IMR-90 (cell line): ENCODE results near the gene EHBP1. TPM values are rescaled to one million over a fixed set of nuclear protein-coding genes. Genes with fewer than 3 reads are reported as not detected.
A peak's percentile ranks its signal among the peaks of the same experiment; 100 is the strongest.

Source experiments
- ATAC-seq: fragments of 200-7000 bp; cut with Tn5 transposase; 2 replicates; pipeline ENCODE4 v1.9.1; 2020; ENCODE audit warnings: low read depth, mild to moderate bottlenecking, moderate library complexity
- BruUV-seq: library from RNA; stranded (reverse); fragments of 400-500 nt; replicated peaks from 2 replicates; lab custom pipeline; 2021; lab: Mats Ljungman, UMichigan
- CTCF ChIA-PET: fragments of 300-600 bp; formaldehyde crosslinking; extraction: SDS; loops from one replicate; lab custom pipeline; 2021; ENCODE audit warnings: antibody characterized with exemption; lab: Yijun Ruan, JAX
- POLR2A ChIA-PET: fragments of 300-600 bp; sonication (Branson Sonifier 250); formaldehyde crosslinking; loops from one replicate; lab custom pipeline; 2022; ENCODE audit warnings: antibody characterized with exemption; ENCODE audit not compliant: unreplicated experiment; lab: Charles Lee
- DNase-seq: peaks from one replicate; pipeline ENCODE4 v3.0.0; 2013
- H2AFZ ChIP-seq: replicated peaks from 2 replicates; pipeline ENCODE3; 2013; ENCODE audit warnings: low read length, mild to moderate bottlenecking; ENCODE audit not compliant: poor library complexity
- H2AK5ac ChIP-seq: 2 replicates; pipeline ENCODE4 v1.6.1; 2013; ENCODE audit warnings: low read depth, low read length, inconsistent platforms
- H2AK9ac ChIP-seq: replicated peaks from 2 replicates; pipeline ENCODE3; 2013; ENCODE audit warnings: mild to moderate bottlenecking, low read depth, low read length, moderate library complexity; ENCODE audit not compliant: poor library complexity
- H2BK120ac ChIP-seq: 2 replicates; pipeline ENCODE4 v1.6.1; 2013; ENCODE audit warnings: low read depth, low read length, inconsistent platforms
- H2BK15ac ChIP-seq: 3 replicates; pipeline ENCODE4 v1.6.1; 2013; ENCODE audit warnings: low read depth, low read length, inconsistent platforms
- H2BK20ac ChIP-seq: 2 replicates; pipeline ENCODE4 v1.6.1; 2013; ENCODE audit warnings: low read depth, mild to moderate bottlenecking, inconsistent platforms, low read length, moderate library complexity
- H2BK5ac ChIP-seq: 2 replicates; pipeline ENCODE4 v1.6.1; 2013; ENCODE audit warnings: mild to moderate bottlenecking, low read depth, low read length, inconsistent platforms; ENCODE audit not compliant: poor library complexity, severe bottlenecking
- H3K14ac ChIP-seq: replicated peaks from 2 replicates; pipeline ENCODE4 v1.6.1; 2013; ENCODE audit warnings: low read depth, low read length, inconsistent platforms
- H3K18ac ChIP-seq: 2 replicates; pipeline ENCODE4 v1.6.1; 2013; ENCODE audit warnings: low read depth, low read length, control low read depth
- H3K23ac ChIP-seq: 2 replicates; pipeline ENCODE4 v1.6.1; 2013; ENCODE audit warnings: low read depth, low read length, inconsistent platforms
- H3K27ac ChIP-seq: 2 replicates; pipeline ENCODE4 v1.5.1; 2013; ENCODE audit warnings: mild to moderate bottlenecking, control low read depth, low read length; ENCODE audit not compliant: insufficient read depth
- H3K27me3 ChIP-seq: 2 replicates; pipeline ENCODE4 v1.6.1; 2013; ENCODE audit warnings: low read length; ENCODE audit not compliant: control insufficient read depth, insufficient read depth
- H3K36me3 ChIP-seq: 2 replicates; pipeline ENCODE4 v1.6.1; 2013; ENCODE audit warnings: low read length, mixed read lengths; ENCODE audit not compliant: control insufficient read depth, insufficient read depth
- H3K4ac ChIP-seq: 2 replicates; pipeline ENCODE4 v1.6.1; 2013; ENCODE audit warnings: low read depth, low read length, inconsistent platforms
- H3K4me1 ChIP-seq: 2 replicates; pipeline ENCODE4 v1.6.1; 2013; ENCODE audit warnings: low read length, mixed read lengths; ENCODE audit not compliant: control insufficient read depth, insufficient read depth
- H3K4me2 ChIP-seq: 2 replicates; pipeline ENCODE4 v1.6.1; 2013; ENCODE audit warnings: low read depth, mild to moderate bottlenecking, control low read depth, low read length, moderate library complexity
- H3K4me3 ChIP-seq: 2 replicates; pipeline ENCODE4 v1.5.1; 2013; ENCODE audit warnings: low read depth, mild to moderate bottlenecking, control low read depth, low read length, moderate library complexity; ENCODE audit not compliant: insufficient read depth
- H3K56ac ChIP-seq: 2 replicates; pipeline ENCODE4 v1.6.1; 2013; ENCODE audit warnings: low read length, inconsistent platforms; ENCODE audit not compliant: insufficient read depth; ENCODE audit errors: extremely low read depth
- H3K79me1 ChIP-seq, 2 experiments: 2 replicates each; pipeline ENCODE4 v1.6.1; 2013; ENCODE audit warnings: low read length in 2 of 2, inconsistent platforms in 1 of 2, low read depth in 1 of 2
- H3K9ac ChIP-seq: 2 replicates; pipeline ENCODE4 v1.6.1; 2013; ENCODE audit warnings: low read depth, low read length, control low read depth
- H3K9me1 ChIP-seq: 2 replicates; pipeline ENCODE4 v1.6.1; 2013; ENCODE audit warnings: low read length, inconsistent platforms; ENCODE audit not compliant: insufficient read depth
- H3K9me3 ChIP-seq: 2 replicates; pipeline ENCODE4 v1.6.1; 2013; ENCODE audit warnings: low read length; ENCODE audit not compliant: control insufficient read depth, insufficient read depth
- H4K20me1 ChIP-seq: 2 replicates; pipeline ENCODE4 v1.6.1; 2013; ENCODE audit warnings: low read length, inconsistent platforms; ENCODE audit not compliant: insufficient read depth
- H4K5ac ChIP-seq: 2 replicates; pipeline ENCODE4 v1.6.1; 2013; ENCODE audit warnings: mild to moderate bottlenecking, low read depth, low read length, control low read depth
- H4K8ac ChIP-seq, 2 experiments: 2 replicates each; pipeline ENCODE4 v1.6.1; 2013; ENCODE audit warnings: low read depth in 2 of 2, low read length in 2 of 2, control low read depth in 1 of 2, inconsistent platforms in 1 of 2
- H4K91ac ChIP-seq: 2 replicates; pipeline ENCODE4 v1.6.1; 2013; ENCODE audit warnings: low read depth, low read length, inconsistent platforms; ENCODE audit not compliant: insufficient read depth
- BHLHE40 ChIP-seq: fragments of 150-350 bp; IDR thresholded peaks from 2 replicates; pipeline ENCODE4 v1.6.1; 2016; ENCODE audit warnings: mild to moderate bottlenecking, low read depth, low read length
- CEBPB ChIP-seq: IDR thresholded peaks from 2 replicates; pipeline ENCODE4 v1.6.1; 2012; ENCODE audit warnings: low read depth, low read length, improper control_type of control experiment
- CHD1 ChIP-seq: IDR thresholded peaks from 2 replicates; pipeline ENCODE4 v1.6.1; 2012; ENCODE audit warnings: low read depth, low read length, improper control_type of control experiment
- CTCF ChIP-seq: conservative IDR thresholded peaks from 2 replicates; pipeline ENCODE4 v1.5.1; 2012; ENCODE audit warnings: mild to moderate bottlenecking, low read depth, low read length, improper control_type of control experiment
- ELK1 ChIP-seq: fragments of 150-350 bp; IDR thresholded peaks from 2 replicates; pipeline ENCODE4 v1.6.1; 2016; ENCODE audit warnings: low read depth, mild to moderate bottlenecking, low read length, moderate library complexity, borderline replicate concordance
- FOS ChIP-seq: fragments of 150-350 bp; IDR thresholded peaks from 2 replicates; pipeline ENCODE4 v1.6.1; 2016; ENCODE audit warnings: low read depth, low read length
- MAFK ChIP-seq: IDR thresholded peaks from 2 replicates; pipeline ENCODE4 v1.6.1; 2012; ENCODE audit warnings: low read depth, low read length, improper control_type of control experiment
- MAZ ChIP-seq: IDR thresholded peaks from 2 replicates; pipeline ENCODE4 v1.6.1; 2012; ENCODE audit warnings: low read depth, mild to moderate bottlenecking, low read length, improper control_type of control experiment, moderate library complexity, borderline replicate concordance
- MXI1 ChIP-seq: IDR thresholded peaks from 2 replicates; pipeline ENCODE4 v1.6.1; 2012; ENCODE audit warnings: low read depth, mild to moderate bottlenecking, low read length, moderate library complexity, borderline replicate concordance
- NFE2L2 ChIP-seq: fragments of 150-350 bp; IDR thresholded peaks from 2 replicates; pipeline ENCODE4 v1.6.1; 2016; ENCODE audit warnings: low read depth, mild to moderate bottlenecking, low read length
- POLR2A ChIP-seq: IDR thresholded peaks from 2 replicates; pipeline ENCODE4 v1.6.1; 2012; ENCODE audit warnings: mild to moderate bottlenecking, low read depth, low read length
- RAD21 ChIP-seq: IDR thresholded peaks from 2 replicates; pipeline ENCODE4 v1.6.1; 2012; ENCODE audit warnings: low read length, improper control_type of control experiment
- RCOR1 ChIP-seq: IDR thresholded peaks from 2 replicates; pipeline ENCODE4 v1.6.1; 2012; ENCODE audit warnings: mild to moderate bottlenecking, low read length, improper control_type of control experiment; ENCODE audit not compliant: insufficient replicate concordance
- RFX5 ChIP-seq: IDR thresholded peaks from 2 replicates; pipeline ENCODE4 v1.8.0; 2012; ENCODE audit warnings: low read depth, mild to moderate bottlenecking, low read length, moderate library complexity
- SMC3 ChIP-seq: fragments of 150-350 bp; IDR thresholded peaks from 2 replicates; pipeline ENCODE4 v1.6.1; 2016; ENCODE audit warnings: low read depth, mild to moderate bottlenecking, antibody characterized with exemption, low read length, moderate library complexity
- USF2 ChIP-seq: fragments of 150-350 bp; IDR thresholded peaks from 2 replicates; pipeline ENCODE4 v1.6.1; 2017; ENCODE audit warnings: mild to moderate bottlenecking, antibody characterized with exemption, low read length, low read depth
- WGBS, 2 experiments: methylation state at CpG; one replicate each; pipeline versions ENCODE4 v1.1.5 to v1.1.7; 2013; ENCODE audit warnings: missing lambda C conversion rate in 2 of 2; ENCODE audit not compliant: insufficient read length in 1 of 2; ENCODE audit errors: extremely low coverage in 2 of 2; 5-methylcytosine and 5-hydroxymethylcytosine counted together
- dilution Hi-C: fragments of 300-500 bp; cut with HindIII; formaldehyde crosslinking; loops from one replicate; pipeline ENCODE4 v1.14.3; 2018; ENCODE audit warnings: low sequenced_read_pairs; ENCODE audit not compliant: unreplicated experiment
- in situ Hi-C: fragments of 300-500 bp; cut with MboI; formaldehyde crosslinking; loops from 3 replicates; pipeline ENCODE4 v1.14.3; 2019; ENCODE audit warnings: low sequenced_read_pairs, inconsistent platforms, mixed read lengths
- intact Hi-C: fragments of 100-400 bp; cut with micrococcal nuclease; formaldehyde crosslinking; loops from 2 replicates; pipeline ENCODE4 v1.10.0; 2022
- polyA plus RNA-seq, 3 experiments: library from polyadenylated mRNA; depleted of rRNA; stranded (reverse); fragments of >200 nt; gene quantifications; 2 replicates each; pipeline ENCODE4 v1.2.3, GENCODE V29; 2012; ENCODE audit warnings: low replicate concordance in 1 of 3
- total RNA-seq: library from RNA; depleted of rRNA; stranded (reverse); fragments of >200 nt; gene quantifications from 2 replicates; pipeline ENCODE4 v1.2.3, GENCODE V29; 2012

EHBP1 gene
- total and polyA plus RNA-seq, 2 of the 4 experiments (the other 2 are of a cell fraction), result 28.3 to 44.4 TPM

GRCh38 chr2:62708751-62709150 is 3.2 kb downstream of the EHBP1 start:
- Histone ChIP-seq H3K18ac (no peak overlapping the region), H3K14ac (no peak overlapping the region), H3K23ac (peak overlapping the region; percentile 8; the same call in 1 of the 2 replicates), H3K4me2 (peak overlapping the region; percentile 34; the same call in 1 of the 2 replicates), H4K5ac (no peak overlapping the region), H3K9me1 (peaks cover 6% of the 10 kb centered on the region; the same call in 1 of the 2 replicates), H3K36me3 (peaks cover 2% of the 10 kb centered on the region; the same call in 1 of the 2 replicates), H2AFZ (no peak overlapping the region), H3K4ac (no peak overlapping the region), H2BK5ac (no peak overlapping the region), H4K91ac (no peak overlapping the region), H3K79me1 (peaks cover 41 to 56% of the 10 kb centered on the region in 2 experiments), H2BK15ac (no peak overlapping the region), H4K8ac (no peak overlapping the region), H3K4me3 (no peak overlapping the region), H2AK5ac (no peak overlapping the region), H3K4me1 (peaks cover 4% of the 10 kb centered on the region; the same call in 1 of the 2 replicates), H2BK120ac (no peak overlapping the region), H2BK20ac (no peak overlapping the region), H2AK9ac (no peak overlapping the region), H3K9me3 (no peaks in the 10 kb centered on the region; the same call in 1 of the 2 replicates), H3K9ac (no peak overlapping the region), H3K56ac (no peak overlapping the region), H4K20me1 (no peaks in the 10 kb centered on the region), H3K27ac (no peak overlapping the region), H3K27me3 (no peaks in the 10 kb centered on the region)
- ChIA-PET CTCF (interaction anchor here (1.0 kb wide), 1 partner anchor 12 kb away, joined by 3 read pairs; no protein-coding TSS in a partner anchor), POLR2A (no interaction called here)
- BruUV-seq, result no TSS peak
- dilution Hi-C loops, result no loop called here
- no peak for TF ChIP-seq SMC3
- no peak for TF ChIP-seq CTCF
- TF ChIP-seq CHD1, result no peak
- no peak for TF ChIP-seq FOS
- TF ChIP-seq MAFK, result no peak
- no peak for TF ChIP-seq RAD21
- no peak for TF ChIP-seq MXI1
- TF ChIP-seq ELK1, result no peak
- no peak for TF ChIP-seq RFX5
- no peak for TF ChIP-seq NFE2L2
- no peak for TF ChIP-seq RCOR1
- TF ChIP-seq USF2, result no peak
- TF ChIP-seq BHLHE40, result no peak
- TF ChIP-seq MAZ, result no peak
- no peak for TF ChIP-seq POLR2A
- TF ChIP-seq CEBPB, result no peak
- intact Hi-C loops, result loop anchor here (5.0 kb wide), 1 partner anchor 201 kb away; the partner anchor contains the start of gene TMEM17
- WGBS, 2 experiments, result 100% methylated on average over 1 of the region's 1 CpG; no CpG with 5 or more reads in 1 of the 2 experiments
- in situ Hi-C loops, result no loop called here
- ATAC-seq (no peak), DNase-seq (no peak)
